WTC11 (cell line): ENCODE data around the gene OASL. TPM values are rescaled to one million over a fixed set of nuclear protein-coding genes. Genes with fewer than 3 reads are reported as not detected.

Experiments used
- ATAC-seq: fragments of 200-7000 bp; cut with Tn5 transposase; 2 replicates; pipeline ENCODE4 v1.10.0; 2021; ENCODE audit warnings: mild to moderate bottlenecking, moderate library complexity
- CTCF ChIA-PET: fragments of 300-600 bp; sonication (Branson Sonifier 250); formaldehyde crosslinking; loops from one replicate; lab custom pipeline; 2021; ENCODE audit warnings: antibody characterized with exemption; lab: Charles Lee
- POLR2A ChIA-PET: fragments of 350-600 bp; sonication (Branson Sonifier 250); formaldehyde crosslinking; loops from one replicate; lab custom pipeline; 2021; ENCODE audit warnings: antibody characterized with exemption; lab: Charles Lee
- DNase-seq: peaks from one replicate; pipeline ENCODE4 v3.0.0; 2021; ENCODE audit warnings: low spot score
- H3K27ac Mint-ChIP-seq: 2 replicates; pipeline ENCODE4 v1.8.0; 2021; ENCODE audit warnings: mixed read lengths
- H3K27me3 Mint-ChIP-seq: 2 replicates; pipeline ENCODE4 v1.8.0; 2021; ENCODE audit warnings: low read depth, mild to moderate bottlenecking, moderate library complexity, mixed read lengths
- H3K36me3 Mint-ChIP-seq: 2 replicates; pipeline ENCODE4 v1.8.0; 2021; ENCODE audit warnings: mixed read lengths
- H3K4me1 Mint-ChIP-seq: 2 replicates; pipeline ENCODE4 v1.8.0; 2022; ENCODE audit warnings: mixed read lengths
- H3K4me3 Mint-ChIP-seq: 2 replicates; pipeline ENCODE4 v1.8.0; 2021; ENCODE audit warnings: mild to moderate bottlenecking, moderate library complexity, mixed read lengths
- H3K9me3 Mint-ChIP-seq: 2 replicates; pipeline ENCODE4 v1.8.0; 2021; ENCODE audit warnings: mixed read lengths
- AR ChIP-seq: fragments of 250-450 bp; sonication (Bioruptor Pico); IDR thresholded peaks from 2 replicates; pipeline ENCODE4 v1.9.0; 2021; ENCODE audit warnings: mild to moderate bottlenecking
- E2F5 ChIP-seq: sonication (generic); formaldehyde crosslinking; IDR thresholded peaks from 2 replicates; pipeline ENCODE4 v1.8.1; 2022; ENCODE audit warnings: mild to moderate bottlenecking, moderate library complexity, missing genetic modification reagents
- ETV6 ChIP-seq: sonication (generic); formaldehyde crosslinking; IDR thresholded peaks from 2 replicates; pipeline ENCODE4 v1.8.1; 2022; ENCODE audit warnings: mild to moderate bottlenecking, missing genetic modification reagents
- FOXK1 ChIP-seq: sonication (generic); formaldehyde crosslinking; IDR thresholded peaks from 2 replicates; pipeline ENCODE4 v1.8.0; 2022; ENCODE audit warnings: mild to moderate bottlenecking, moderate library complexity, missing genetic modification reagents
- GRHL2 ChIP-seq: fragments of 250-450 bp; sonication (Bioruptor Pico); IDR thresholded peaks from 2 replicates; pipeline ENCODE4 v1.8.0; 2022; ENCODE audit warnings: mild to moderate bottlenecking, moderate library complexity; ENCODE audit not compliant: insufficient replicate concordance, severe bottlenecking
- JAZF1 ChIP-seq: fragments of 250-450 bp; sonication (Bioruptor Pico); IDR thresholded peaks from 2 replicates; pipeline ENCODE4 v1.9.0; 2021; ENCODE audit warnings: moderate library complexity, mild to moderate bottlenecking, inconsistent platforms
- NR1H2 ChIP-seq: sonication (generic); formaldehyde crosslinking; IDR thresholded peaks from 2 replicates; pipeline ENCODE4 v1.9.0; 2021; ENCODE audit warnings: mild to moderate bottlenecking, moderate library complexity, missing genetic modification reagents
- PRDM15 ChIP-seq: sonication (generic); formaldehyde crosslinking; IDR thresholded peaks from 2 replicates; pipeline ENCODE4 v1.8.0; 2022; ENCODE audit warnings: missing genetic modification reagents
- PRRX2 ChIP-seq: fragments of 250-450 bp; sonication (Bioruptor Pico); IDR thresholded peaks from 2 replicates; pipeline ENCODE4 v1.8.0; 2021; ENCODE audit warnings: mild to moderate bottlenecking
- RELA ChIP-seq: sonication (generic); formaldehyde crosslinking; IDR thresholded peaks from 2 replicates; pipeline ENCODE4 v1.8.1; 2022; ENCODE audit warnings: missing genetic modification reagents, mild to moderate bottlenecking, borderline replicate concordance
- RORB ChIP-seq: fragments of 250-450 bp; sonication (Bioruptor Pico); IDR thresholded peaks from 2 replicates; pipeline ENCODE4 v1.9.0; 2021; ENCODE audit warnings: mild to moderate bottlenecking
- SP1 ChIP-seq: sonication (generic); formaldehyde crosslinking; conservative IDR thresholded peaks from 2 replicates; pipeline ENCODE4 v1.8.1; 2022; ENCODE audit warnings: missing genetic modification reagents
- STAT6 ChIP-seq: sonication (generic); formaldehyde crosslinking; conservative IDR thresholded peaks from 2 replicates; pipeline ENCODE4 v1.8.1; 2023; ENCODE audit warnings: mild to moderate bottlenecking, low read depth, missing genetic modification reagents, moderate library complexity
- TCF7 ChIP-seq: sonication (generic); formaldehyde crosslinking; IDR thresholded peaks from 2 replicates; pipeline ENCODE4 v1.8.0; 2022; ENCODE audit warnings: mild to moderate bottlenecking, low read depth, missing genetic modification reagents, moderate library complexity
- ZBTB43 ChIP-seq: sonication (generic); formaldehyde crosslinking; IDR thresholded peaks from 2 replicates; pipeline ENCODE4 v1.8.1; 2023; ENCODE audit warnings: mild to moderate bottlenecking, missing genetic modification reagents
- ZNF138 ChIP-seq: sonication (generic); formaldehyde crosslinking; conservative IDR thresholded peaks from 2 replicates; pipeline ENCODE4 v1.8.1; 2022; ENCODE audit warnings: mild to moderate bottlenecking, moderate library complexity, missing genetic modification reagents
- ZNF219 ChIP-seq: sonication (generic); formaldehyde crosslinking; IDR thresholded peaks from 2 replicates; pipeline ENCODE4 v1.8.0; 2023; ENCODE audit warnings: missing genetic modification reagents, mild to moderate bottlenecking, borderline replicate concordance
- ZNF263 ChIP-seq: sonication (generic); formaldehyde crosslinking; IDR thresholded peaks from 2 replicates; pipeline ENCODE4 v1.8.1; 2022; ENCODE audit warnings: low read depth, mild to moderate bottlenecking, moderate library complexity, missing genetic modification reagents
- ZNF317 ChIP-seq: sonication (generic); formaldehyde crosslinking; IDR thresholded peaks from 2 replicates; pipeline ENCODE4 v1.8.1; 2023; ENCODE audit warnings: low read depth, mild to moderate bottlenecking, moderate library complexity, missing genetic modification reagents, borderline replicate concordance
- ZNF416 ChIP-seq: fragments of 250-450 bp; sonication (Bioruptor Pico); IDR thresholded peaks from 2 replicates; pipeline ENCODE4 v1.9.0; 2021; ENCODE audit warnings: mild to moderate bottlenecking, inconsistent platforms
- ZNF425 ChIP-seq: fragments of 250-450 bp; sonication (Bioruptor Pico); conservative IDR thresholded peaks from 2 replicates; pipeline ENCODE4 v1.9.0; 2021; ENCODE audit warnings: mild to moderate bottlenecking
- total RNA-seq: library from RNA; stranded (reverse); gene quantifications from 3 replicates; pipeline ENCODE4 v1.2.3, GENCODE V29; 2021

Gene OASL
- total RNA-seq, 1 experiment from 2014 or later: 0.28 TPM

GRCh38 chr12:120997448-120997847 is 41.6 kb downstream of the OASL start:
- no peak for DNase-seq
- POLR2A ChIA-PET: no interaction called here
- TF ChIP-seq E2F5 (CRISPR knock-in tag) (no peak), PRDM15 (CRISPR knock-in tag) (no peak), NR1H2 (CRISPR knock-in tag) (no peak), SP1 (CRISPR knock-in tag) (no peak), PRRX2 (CRISPR knock-in tag) (no peak), ZNF317 (no peak), ZNF138 (CRISPR knock-in tag) (no peak), GRHL2 (CRISPR knock-in tag) (no peak), TCF7 (CRISPR knock-in tag) (no peak), AR (CRISPR knock-in tag) (no peak)
- CTCF ChIA-PET: interaction anchor here (0.9 kb wide), 1 partner anchor 8 kb away, joined by 4 read pairs; no protein-coding TSS in a partner anchor
- Mint-ChIP-seq H3K9me3 (no peaks in the 10 kb centered on the region), H3K27ac (no peak overlapping the region; the same call in 1 of the 2 replicates), H3K4me1 (peaks cover 7% of the 10 kb centered on the region), H3K4me3 (no peak overlapping the region), H3K27me3 (no peaks in the 10 kb centered on the region; the same call in 1 of the 2 replicates), H3K36me3 (no peaks in the 10 kb centered on the region; the same call in 1 of the 2 replicates)
- ATAC-seq: no peak

GRCh38 chr12:120996133-120996746 is 42.8 kb downstream of the OASL start:
- DNase-seq (no peak), ATAC-seq (no peak)
- Mint-ChIP-seq H3K9me3 (no peaks in the 10 kb centered on the region), H3K36me3 (no peaks in the 10 kb centered on the region), H3K27me3 (no peaks in the 10 kb centered on the region; the same call in 1 of the 2 replicates), H3K4me3 (no peak overlapping the region), H3K4me1 (peaks cover 7% of the 10 kb centered on the region)
- POLR2A ChIA-PET: no interaction called here
- TF ChIP-seq NR1H2 (CRISPR knock-in tag): no peak
- TF ChIP-seq STAT6: no peak
- no peak for TF ChIP-seq ETV6 (CRISPR knock-in tag)
- TF ChIP-seq RELA: no peak
- no peak for TF ChIP-seq ZNF416 (CRISPR knock-in tag)
- TF ChIP-seq ZNF219 (CRISPR knock-in tag): no peak
- TF ChIP-seq FOXK1: no peak
- TF ChIP-seq ZBTB43: no peak
- no peak for TF ChIP-seq ZNF263 (CRISPR knock-in tag)
- TF ChIP-seq ZNF425 (CRISPR knock-in tag): no peak
- no peak for TF ChIP-seq JAZF1 (CRISPR knock-in tag)
- no peak for TF ChIP-seq RORB (CRISPR knock-in tag)
- TF ChIP-seq, all 79 proteins: peak for 0
- CTCF ChIA-PET: interaction anchor here (0.8 to 0.9 kb wide), 2 partner anchors 9 to 14 kb away, joined by 4 read pairs; no protein-coding TSS in a partner anchor
- H3K27ac Mint-ChIP-seq: no peak overlapping the region
